ENCODE results near the gene KLHL29.

KLHL29 gene

DNA sequence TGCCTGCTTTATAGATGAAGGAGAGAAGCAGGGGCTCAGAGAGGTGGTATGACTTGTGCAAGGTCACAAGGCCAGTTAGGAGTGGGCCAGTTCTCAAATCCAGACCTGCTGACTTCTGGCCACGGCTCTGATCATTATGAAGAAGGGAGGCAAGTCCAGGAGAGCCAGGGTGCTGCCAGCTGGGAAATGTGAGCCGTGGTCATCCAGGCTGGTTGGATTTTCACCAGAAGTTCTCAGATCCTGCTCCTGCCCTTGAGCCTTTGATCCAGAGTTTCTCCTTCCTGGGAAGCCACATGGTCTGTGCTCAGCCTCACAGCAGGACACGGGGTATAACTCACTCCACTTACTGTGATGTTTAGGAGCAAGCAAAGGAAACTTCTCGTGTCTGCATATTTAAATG lies 239.9 kb downstream of the KLHL29 start:
- Mint-ChIP-seq H3K27ac (no peak overlapping the region), H3K4me1 (no peaks in the 10 kb centered on the region), H3K9me3 (peaks cover 15 to 16% of the 10 kb centered on the region in 2 donors), H3K4me3 (no peak overlapping the region), H3K36me3 (no peaks in the 10 kb centered on the region), H3K27me3 (peaks cover 16 to 22% of the 10 kb centered on the region in 2 donors)
- no peak for DNase-seq
- ATAC-seq (replicated peaks) = no peak

DNA sequence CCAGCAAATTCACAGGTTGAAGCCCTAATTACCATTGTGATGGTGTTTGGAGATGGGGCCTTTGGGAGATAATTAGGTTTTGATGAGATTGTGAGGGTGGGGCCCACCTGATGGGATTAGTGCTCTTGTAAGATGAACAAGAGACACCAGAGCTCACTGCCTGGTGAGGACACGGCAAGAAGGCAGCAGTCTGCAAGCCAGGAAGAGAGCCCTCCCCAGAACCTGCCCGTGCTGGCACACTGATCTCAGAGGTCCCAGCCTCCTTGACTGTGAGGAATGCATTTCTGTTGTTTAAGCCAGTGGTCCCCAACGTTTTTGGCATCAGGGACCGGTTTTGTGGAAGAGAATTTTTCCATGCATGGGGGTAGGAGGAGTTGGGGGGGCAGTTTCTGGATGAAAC lies 240.7 kb downstream of the KLHL29 start:
- peaks cover 15 to 16% of the 10 kb centered on the region in 2 donors for H3K9me3 Mint-ChIP-seq
- peaks cover 9 to 15% of the 10 kb centered on the region in 2 donors for H3K27me3 Mint-ChIP-seq
- no peaks in the 10 kb centered on the region for H3K4me1 Mint-ChIP-seq
- no peak overlapping the region for H3K4me3 Mint-ChIP-seq
- H3K27ac Mint-ChIP-seq = no peak overlapping the region
- H3K36me3 Mint-ChIP-seq = no peaks in the 10 kb centered on the region
- no peak for ATAC-seq (replicated peaks)
- no peak for DNase-seq

DNA sequence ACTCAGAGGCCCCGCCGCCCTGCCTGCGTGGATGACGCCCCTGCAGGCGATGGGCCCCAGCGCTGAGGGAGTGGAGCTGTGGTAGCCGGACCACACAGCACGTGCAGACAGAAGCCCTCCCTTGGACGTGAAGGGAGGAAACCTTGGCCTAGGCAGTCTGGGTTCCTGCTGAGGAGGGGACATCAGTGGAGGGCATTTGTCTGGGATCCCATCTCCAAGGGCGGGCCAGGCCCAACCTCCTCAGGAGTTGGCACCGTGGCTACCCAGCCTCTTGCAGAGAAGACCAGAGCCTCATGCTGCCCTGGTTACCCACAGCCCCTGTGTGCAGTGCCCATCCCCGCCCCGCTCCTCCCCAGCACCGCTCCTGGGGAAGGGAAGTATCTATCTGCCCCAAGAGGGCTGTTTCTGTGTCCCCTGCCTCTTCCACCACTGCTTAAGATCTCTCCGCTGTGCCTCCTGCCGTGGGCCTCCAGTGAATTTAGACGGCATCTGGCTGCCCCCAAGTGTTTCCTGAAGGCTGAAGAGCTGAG lies 241.8 kb downstream of the KLHL29 start:
- Mint-ChIP-seq H3K4me1 (no peaks in the 10 kb centered on the region), H3K4me3 (no peak overlapping the region), H3K36me3 (no peaks in the 10 kb centered on the region), H3K9me3 (peaks cover 15 to 16% of the 10 kb centered on the region in 2 donors), H3K27me3 (peaks cover 9 to 11% of the 10 kb centered on the region in 2 donors), H3K27ac (no peak overlapping the region)
- DNase-seq (no peak), ATAC-seq (replicated peaks) (no peak)

DNA sequence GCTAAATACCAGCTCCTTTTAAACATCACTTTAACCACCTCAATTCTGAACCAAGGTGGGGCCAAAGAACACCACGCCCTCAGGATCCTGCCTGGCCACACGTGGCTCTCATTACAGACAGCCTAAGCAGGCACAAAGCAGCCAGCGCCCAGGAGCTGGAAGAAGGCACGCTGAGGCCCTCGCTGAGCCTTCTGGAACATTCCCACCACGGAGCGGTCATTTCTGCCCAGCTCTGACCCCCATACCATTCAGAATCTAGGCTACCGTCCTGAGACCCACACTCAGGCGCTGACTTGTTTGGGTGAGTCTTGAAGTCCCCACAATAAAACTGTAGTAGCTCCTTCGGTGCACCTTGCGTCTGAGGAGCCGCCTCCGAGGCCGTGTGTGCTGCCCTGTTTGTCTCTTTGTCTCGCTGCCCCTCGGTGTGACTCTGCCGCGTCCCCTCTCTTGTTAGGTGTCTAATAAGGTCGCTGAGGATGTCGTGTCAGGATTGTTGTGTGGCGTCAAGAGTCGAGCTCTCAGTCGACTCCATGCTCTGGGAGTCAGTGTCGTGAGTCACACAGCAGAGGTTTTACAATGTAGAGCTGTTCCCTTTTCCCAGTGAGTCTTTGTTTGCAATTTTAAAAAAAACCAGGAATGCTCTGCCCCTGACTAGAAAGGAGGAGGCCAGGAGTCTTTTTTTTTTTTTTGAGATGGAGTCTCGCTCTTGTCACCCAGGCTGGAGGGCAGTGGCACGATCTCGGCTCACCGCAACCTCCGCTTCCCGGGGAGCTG lies 242.4 kb downstream of the KLHL29 start:
- ATAC-seq (replicated peaks) (no peak), DNase-seq (no peak)
- Mint-ChIP-seq H3K9me3 (peaks cover 15 to 16% of the 10 kb centered on the region in 2 donors), H3K27ac (no peak overlapping the region), H3K36me3 (no peaks in the 10 kb centered on the region), H3K4me1 (no peaks in the 10 kb centered on the region), H3K27me3 (peaks cover 6 to 11% of the 10 kb centered on the region in 2 donors), H3K4me3 (no peak overlapping the region)

DNA sequence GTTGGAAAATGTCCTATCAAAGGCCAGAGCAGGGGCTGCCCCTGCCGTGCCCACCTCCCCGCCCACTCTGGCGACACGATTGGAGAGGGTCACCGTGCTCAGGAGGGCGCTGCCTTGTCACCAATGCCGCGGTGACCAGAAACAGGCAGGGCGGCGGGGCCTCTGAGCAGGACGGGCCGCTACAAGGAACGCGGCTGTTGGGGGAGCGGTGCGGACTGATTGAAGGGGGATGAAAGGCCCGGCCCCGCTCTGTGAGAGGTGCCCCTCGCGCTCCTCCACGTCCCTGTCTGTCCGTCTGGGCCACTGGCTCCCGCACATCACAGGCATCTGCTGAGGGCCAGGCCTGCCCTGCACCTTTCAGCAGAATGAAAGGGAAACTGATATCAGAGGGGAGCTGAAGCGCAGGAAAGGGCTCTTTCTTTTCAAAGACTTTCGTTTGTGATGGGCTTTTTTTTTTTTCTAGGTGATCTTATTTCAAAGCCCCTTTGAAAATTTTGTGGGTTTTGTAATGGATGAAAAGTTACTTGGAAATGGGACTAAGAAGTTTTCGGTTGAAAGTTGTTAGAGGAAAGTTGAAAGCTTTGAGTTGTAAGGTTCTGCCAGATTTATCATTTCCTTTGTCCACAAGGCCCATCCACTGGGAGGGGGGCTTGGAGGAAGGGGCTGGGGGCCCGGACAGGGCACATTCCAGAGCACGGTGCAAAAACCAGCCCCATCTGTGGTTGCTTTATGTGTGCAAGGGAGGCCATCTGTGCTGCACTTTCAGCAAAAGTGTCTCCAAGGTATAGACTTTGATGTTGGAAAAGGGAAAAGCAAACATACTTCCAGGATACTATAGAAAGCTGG lies 244.2 kb downstream of the KLHL29 start:
- Mint-ChIP-seq H3K27ac (peak overlapping the region; percentile 27), H3K27me3 (peaks cover 0 to 11% of the 10 kb centered on the region in 2 donors), H3K36me3 (no peaks in the 10 kb centered on the region), H3K4me3 (no peak overlapping the region), H3K9me3 (peaks cover 8 to 9% of the 10 kb centered on the region in 2 donors), H3K4me1 (no peaks in the 10 kb centered on the region)
- ATAC-seq (replicated peaks) (no peak), DNase-seq (no peak)

DNA sequence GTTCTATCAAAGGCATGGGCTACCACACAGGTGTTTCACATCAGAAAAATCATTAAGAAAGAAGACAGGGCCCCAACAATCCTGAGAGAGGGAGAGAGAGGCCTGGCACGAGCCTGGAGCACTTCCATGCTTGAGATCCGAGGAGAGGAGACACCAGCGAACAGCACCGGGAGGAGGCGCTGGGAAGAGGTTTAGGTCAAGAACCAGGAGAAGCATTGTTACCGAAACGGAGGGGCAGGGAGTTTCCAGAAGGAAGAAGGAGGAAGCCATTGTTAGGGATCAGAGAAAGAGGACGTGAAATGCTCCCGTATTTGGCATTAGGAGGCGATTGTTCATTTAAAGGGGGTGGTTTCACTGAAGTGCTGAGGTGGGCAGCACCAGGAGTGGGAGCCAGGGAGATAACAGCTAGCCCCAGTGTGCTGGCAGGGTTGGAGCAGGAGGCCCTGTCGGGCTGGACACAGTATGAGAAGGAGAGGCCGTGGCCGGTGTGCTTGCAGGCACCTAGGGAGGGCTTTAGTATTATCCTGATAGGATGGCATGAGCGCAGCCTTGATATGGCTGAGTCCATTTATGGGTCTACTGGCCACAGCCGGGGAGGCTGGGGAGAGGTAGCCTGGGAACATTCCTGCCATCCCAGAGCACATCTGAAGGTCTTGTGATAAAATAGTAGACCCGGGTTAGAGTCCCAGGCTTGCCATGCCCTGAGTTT lies 244.9 kb downstream of the KLHL29 start:
- Mint-ChIP-seq H3K27me3 (peaks cover 0 to 11% of the 10 kb centered on the region in 2 donors), H3K4me3 (no peak overlapping the region), H3K4me1 (no peaks in the 10 kb centered on the region), H3K36me3 (no peaks in the 10 kb centered on the region), H3K27ac (no peak overlapping the region), H3K9me3 (peaks cover 0 to 4% of the 10 kb centered on the region in 2 donors)
- ATAC-seq (replicated peaks) (no peak), DNase-seq (no peak)

DNA sequence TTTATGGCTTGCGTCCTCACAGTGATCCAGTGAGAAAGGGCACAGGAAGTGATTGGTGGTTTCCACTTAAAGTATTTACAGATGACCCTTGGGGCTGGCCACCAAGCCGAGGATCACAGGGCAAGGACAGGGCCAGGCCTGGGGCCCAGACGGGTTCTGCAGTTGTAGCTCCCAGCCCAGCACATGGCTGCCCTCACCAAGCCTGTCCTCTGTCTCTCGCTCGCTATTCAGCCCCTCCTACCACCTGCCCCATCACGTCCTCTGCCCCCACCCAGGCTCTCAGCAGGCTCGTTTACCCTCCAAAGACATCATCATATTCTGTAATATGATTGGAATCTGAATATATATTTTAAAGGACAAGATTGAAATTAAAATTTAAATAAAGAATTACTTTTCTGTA lies 246.0 kb downstream of the KLHL29 start:
- DNase-seq (no peak), ATAC-seq (replicated peaks) (no peak)
- H3K4me3 Mint-ChIP-seq = no peak overlapping the region
- no peaks in the 10 kb centered on the region for H3K9me3 Mint-ChIP-seq
- no peaks in the 10 kb centered on the region for H3K36me3 Mint-ChIP-seq
- H3K27ac Mint-ChIP-seq = no peak overlapping the region
- peaks cover 0 to 11% of the 10 kb centered on the region in 2 donors for H3K27me3 Mint-ChIP-seq
- no peaks in the 10 kb centered on the region for H3K4me1 Mint-ChIP-seq

DNA sequence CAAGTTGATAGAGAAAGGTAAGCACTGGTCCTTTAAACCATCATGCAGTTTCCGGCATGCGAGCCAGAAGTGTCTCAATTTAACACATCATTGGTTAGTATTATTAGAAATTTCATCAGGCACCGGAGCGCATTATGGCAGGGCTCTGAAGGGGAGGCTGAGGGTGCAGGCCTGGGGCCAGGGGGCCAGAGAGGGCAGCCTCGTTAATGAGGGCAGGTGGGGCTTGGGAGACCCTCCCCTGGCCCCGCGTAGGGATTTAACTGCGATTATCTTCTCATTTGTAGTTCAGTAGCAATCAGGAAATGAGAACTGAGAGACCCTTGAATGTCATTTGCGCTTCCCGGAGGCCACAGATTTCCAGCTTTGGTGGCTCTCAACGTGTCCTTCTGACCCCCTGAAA lies 246.4 kb downstream of the KLHL29 start:
- Mint-ChIP-seq H3K36me3 (no peaks in the 10 kb centered on the region), H3K9me3 (no peaks in the 10 kb centered on the region), H3K4me3 (no peak overlapping the region), H3K4me1 (no peaks in the 10 kb centered on the region), H3K27me3 (peaks cover 0 to 11% of the 10 kb centered on the region in 2 donors), H3K27ac (no peak overlapping the region)
- ATAC-seq (replicated peaks) (no peak), DNase-seq (no peak)

DNA sequence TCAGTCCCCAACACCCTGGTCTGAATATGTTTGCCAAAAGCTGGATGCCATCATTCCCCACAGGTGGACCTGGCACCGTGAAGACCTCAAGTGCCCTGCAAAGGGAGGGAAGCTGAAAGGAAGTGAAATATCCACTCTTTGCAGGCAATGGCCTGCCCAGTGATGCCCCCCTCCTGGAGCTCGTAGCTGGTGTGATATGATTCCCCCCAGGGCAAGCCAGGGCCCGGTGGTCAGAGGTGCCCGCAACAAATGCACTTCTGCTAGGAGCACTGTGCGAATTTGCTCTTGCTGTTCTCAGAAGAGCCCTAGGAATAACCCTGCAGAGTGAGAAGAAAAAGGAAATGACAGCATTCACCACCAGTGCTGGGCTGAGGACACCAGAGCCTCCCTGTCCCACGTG lies 247.4 kb downstream of the KLHL29 start:
- ATAC-seq (replicated peaks) = no peak
- Mint-ChIP-seq H3K4me3 (no peak overlapping the region), H3K36me3 (no peaks in the 10 kb centered on the region), H3K27ac (no peak overlapping the region), H3K9me3 (no peaks in the 10 kb centered on the region), H3K4me1 (no peaks in the 10 kb centered on the region), H3K27me3 (peaks cover 0 to 10% of the 10 kb centered on the region in 2 donors)
- no peak for DNase-seq

DNA sequence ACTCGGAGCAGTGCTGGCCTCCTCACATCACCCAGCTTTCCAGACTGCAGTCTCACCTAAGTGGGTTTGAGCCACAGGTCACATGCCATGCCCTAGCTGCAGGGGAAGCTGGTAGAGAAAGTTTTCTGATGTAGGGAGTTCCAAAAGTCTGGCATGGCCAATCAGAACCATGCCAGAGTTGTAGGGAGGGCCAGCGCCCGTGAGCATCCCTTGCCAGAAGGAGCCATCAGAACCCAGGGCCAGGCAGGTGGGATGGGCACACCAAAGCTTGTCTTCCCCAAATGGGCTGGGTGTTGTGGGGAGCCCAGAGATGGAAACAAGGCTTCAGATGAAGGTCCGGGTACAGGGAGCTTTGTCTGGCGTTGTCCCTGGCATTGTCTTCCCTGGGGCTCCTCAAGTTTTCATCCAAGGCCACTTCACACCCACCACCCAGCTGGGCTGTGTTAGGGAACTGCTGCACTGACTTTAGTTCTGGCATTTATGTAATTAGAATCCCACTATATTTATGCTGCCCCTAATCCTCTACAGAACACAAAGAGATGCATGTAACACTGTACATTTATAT lies 247.9 kb downstream of the KLHL29 start:
- Mint-ChIP-seq H3K4me3 (no peak overlapping the region), H3K4me1 (no peaks in the 10 kb centered on the region), H3K36me3 (no peaks in the 10 kb centered on the region), H3K27me3 (peaks cover 0 to 6% of the 10 kb centered on the region in 2 donors), H3K27ac (no peak overlapping the region), H3K9me3 (no peaks in the 10 kb centered on the region)
- DNase-seq (no peak), ATAC-seq (replicated peaks) (no peak)

DNA sequence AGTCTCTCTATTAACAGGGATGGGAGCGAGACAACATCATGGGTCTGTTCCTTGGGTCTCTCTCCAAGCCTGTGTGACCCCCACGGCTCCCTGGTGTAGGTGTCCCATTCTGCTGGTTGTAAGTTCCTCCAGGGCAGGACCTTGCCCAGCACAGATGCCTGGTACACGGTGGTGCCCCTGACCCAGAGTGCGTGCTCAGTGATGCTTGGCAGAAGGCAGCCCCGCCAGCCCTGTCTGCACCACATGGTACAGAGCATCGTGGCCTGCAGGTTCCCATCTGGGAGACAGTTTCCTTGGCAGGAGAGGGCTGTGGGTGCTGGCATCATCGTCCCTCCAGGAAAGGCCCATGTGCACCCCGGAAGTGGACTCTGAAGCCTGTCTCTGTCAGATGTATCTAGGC lies 249.0 kb downstream of the KLHL29 start:
- H3K4me3 Mint-ChIP-seq = no peak overlapping the region
- H3K9me3 Mint-ChIP-seq = peaks cover 0 to 2% of the 10 kb centered on the region in 2 donors
- peaks cover 0 to 6% of the 10 kb centered on the region in 2 donors for H3K27me3 Mint-ChIP-seq
- no peaks in the 10 kb centered on the region for H3K4me1 Mint-ChIP-seq
- no peak overlapping the region for H3K27ac Mint-ChIP-seq
- H3K36me3 Mint-ChIP-seq = no peaks in the 10 kb centered on the region
- ATAC-seq (replicated peaks) = no peak
- DNase-seq = no peak

DNA sequence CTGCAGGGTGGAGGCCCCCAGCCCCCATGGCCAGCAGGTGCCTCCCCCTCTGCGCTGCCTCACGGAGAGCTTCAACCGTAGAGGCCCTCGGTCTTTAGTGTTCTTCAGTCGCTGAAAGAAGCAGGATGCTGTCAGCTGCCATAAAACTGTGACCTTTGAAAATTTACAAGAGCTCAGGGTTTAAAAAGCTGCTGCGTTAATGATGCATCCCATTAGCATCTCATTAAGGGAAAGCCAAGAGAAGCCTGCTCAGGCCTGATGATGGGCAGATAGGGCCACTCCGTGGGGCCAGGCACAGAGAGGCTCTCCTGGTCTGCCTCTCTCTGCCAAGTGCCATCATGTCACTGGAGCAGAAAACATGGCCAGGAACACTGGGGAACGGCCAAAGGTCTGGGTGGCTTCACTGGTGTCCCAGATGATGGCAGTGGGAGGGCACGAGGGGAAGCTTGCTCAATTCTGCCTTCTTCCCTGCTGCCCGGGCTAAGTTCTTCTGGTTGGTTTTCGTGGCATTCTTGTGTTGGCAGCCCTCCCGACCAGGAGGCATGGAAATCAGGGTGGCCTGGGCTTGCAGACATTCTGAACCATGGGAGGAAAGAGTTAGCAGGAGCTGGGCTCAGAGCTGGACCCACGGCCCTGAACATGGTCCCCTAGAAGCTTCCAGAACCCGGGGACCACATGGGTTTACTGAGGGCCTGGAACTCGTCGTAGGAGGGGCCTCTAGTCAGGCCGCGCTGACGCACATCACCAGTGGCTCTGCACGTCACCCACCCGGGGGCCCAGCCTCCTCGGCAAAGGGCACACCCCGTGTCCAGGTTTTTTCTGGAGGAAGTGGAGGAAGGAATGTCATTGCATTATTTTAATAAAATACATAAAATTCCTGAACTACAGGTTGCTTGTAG lies 250.7 kb downstream of the KLHL29 start:
- Mint-ChIP-seq H3K4me1 (no peaks in the 10 kb centered on the region), H3K4me3 (no peak overlapping the region), H3K27ac (no peak overlapping the region), H3K27me3 (no peaks in the 10 kb centered on the region), H3K36me3 (no peaks in the 10 kb centered on the region), H3K9me3 (peaks cover 0 to 2% of the 10 kb centered on the region in 2 donors)
- DNase-seq (no peak), ATAC-seq (replicated peaks) (no peak)

DNA sequence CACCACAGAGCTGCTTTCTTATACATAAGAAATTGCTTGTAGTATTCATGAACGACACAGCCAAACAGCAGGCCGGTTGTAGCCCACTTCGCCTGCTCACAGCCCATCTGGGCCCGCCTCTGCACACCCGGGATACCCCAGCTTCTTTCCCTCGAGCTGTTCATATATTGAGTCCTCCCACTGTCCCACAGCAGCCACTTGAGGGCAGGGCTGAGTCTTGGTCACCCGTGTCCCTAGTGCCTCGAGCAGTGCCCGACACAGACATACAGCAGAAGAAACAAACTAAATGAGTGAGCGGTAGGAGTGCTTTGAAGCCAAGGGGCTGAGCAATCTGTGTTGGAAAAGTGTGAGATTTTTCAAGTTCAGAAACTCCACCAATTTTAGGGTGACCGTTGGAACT lies 251.4 kb downstream of the KLHL29 start:
- Mint-ChIP-seq H3K4me3 (no peak overlapping the region), H3K27ac (no peak overlapping the region), H3K36me3 (no peaks in the 10 kb centered on the region), H3K27me3 (no peaks in the 10 kb centered on the region), H3K4me1 (no peaks in the 10 kb centered on the region), H3K9me3 (peaks cover 0 to 2% of the 10 kb centered on the region in 2 donors)
- DNase-seq (no peak), ATAC-seq (replicated peaks) (no peak)

Data from stimulated activated naive B cell treated with anti-CD40 and anti-IgM and Interleukin-4, amounts not matched to agents 10 μg/mL and 1 μg/mL and 100 μg/mL, for 72 hours (primary cell).